Breast epithelium (tissue), 3 donors: Measurements from ENCODE around the gene MROH7.

ENCODE experiments used
- CTCF ChIP-seq, 3 donors: fragments of 450-650 bp; IDR thresholded peaks; one replicate each; pipeline ENCODE4 v1.5.1; 2016 to 2017; ENCODE audit warnings: antibody characterized with exemption in 3 of 3, mild to moderate bottlenecking in 3 of 3, moderate library complexity in 3 of 3
- POLR2A ChIP-seq: fragments of 450-650 bp; IDR thresholded peaks from one replicate; pipeline ENCODE4 v1.6.1; 2016; ENCODE audit warnings: antibody characterized with exemption, mild to moderate bottlenecking, moderate library complexity

GRCh38 chr1:54686155-54686554 is 44.6 kb downstream of the MROH7 start:
- TF ChIP-seq CTCF (IDR thresholded peaks at IDR 0.05) = no peak
- TF ChIP-seq POLR2A = no peak
